ENCODE data around the gene PPP1R3G.
"Not testable (repeated sequence)": the region's sequence is repeated elsewhere in the genome, so short reads cannot be mapped to it uniquely, and the experiment has no call there.

Gene PPP1R3G

DNA sequence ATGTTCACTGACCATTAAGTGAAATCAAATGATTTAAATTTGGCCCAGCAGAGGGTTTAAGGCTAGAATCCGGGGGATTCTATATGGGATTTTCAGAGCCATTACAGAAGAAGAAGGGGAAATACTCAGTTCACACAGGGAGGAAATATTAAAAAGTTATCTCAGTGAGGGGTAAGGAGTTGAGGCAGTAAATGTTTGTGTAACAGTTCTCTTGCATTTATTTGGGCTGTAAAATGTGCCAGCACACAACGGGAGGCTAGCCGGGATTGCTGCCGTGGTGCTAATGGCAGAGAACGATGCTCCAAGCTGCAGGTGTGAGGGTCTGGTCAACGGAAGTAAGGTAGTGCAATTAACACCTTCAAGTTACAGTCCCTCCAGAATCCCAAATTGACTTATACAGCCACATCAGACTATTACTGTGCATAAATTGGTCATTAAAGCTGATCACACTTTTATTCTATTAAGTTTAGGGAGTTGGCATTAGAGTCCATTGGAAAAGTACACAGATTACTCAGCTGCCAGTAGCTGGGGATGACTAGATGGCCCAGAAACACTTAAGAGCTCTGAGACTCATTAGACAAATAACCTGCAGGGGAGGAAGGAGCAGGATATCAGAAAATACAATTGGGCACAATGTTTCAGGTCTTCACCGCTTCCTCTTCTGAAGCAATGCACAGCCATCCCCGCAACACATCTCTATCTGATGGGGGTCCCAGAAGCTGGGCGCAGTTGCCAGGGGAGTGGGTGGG, 31.3 kb downstream of the PPP1R3G start:
- no peak for DNase-seq (ENCODE audit: low read depth in 4 of 4, low spot score in 1 of 4)

- DNase-seq (ENCODE audit: low read depth in 4 of 4, low spot score in 1 of 4): no peak
Measured at GRCh38 chr6:5119090-5119951, 34.2 kb downstream of the PPP1R3G start.

DNA sequence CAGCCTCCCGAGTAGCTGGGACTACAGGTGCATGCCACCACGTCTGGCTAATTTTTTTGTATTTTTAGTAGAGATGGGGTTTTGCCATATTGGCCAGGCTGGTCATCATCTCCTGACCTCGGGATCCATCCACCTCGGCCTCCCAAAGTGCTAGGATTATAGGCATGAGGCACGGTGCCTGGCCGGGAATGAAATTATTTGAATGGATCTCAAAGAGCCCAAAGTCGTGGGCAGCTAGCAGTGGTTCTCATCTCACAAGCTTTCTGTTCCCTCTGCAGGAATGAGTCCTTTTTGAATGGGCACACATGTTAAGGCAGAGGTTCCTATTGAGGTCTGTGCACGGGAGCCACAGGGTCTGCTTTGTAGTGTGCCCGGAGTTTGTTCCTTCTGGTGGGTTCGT, 34.9 kb downstream of the PPP1R3G start:
- DNase-seq (ENCODE audit: low read depth in 4 of 4, low spot score in 1 of 4): no peak

- DNase-seq (ENCODE audit: low read depth in 4 of 4, low spot score in 1 of 4): not testable (repeated sequence)
Measured at GRCh38 chr6:5120543-5120942, 35.4 kb downstream of the PPP1R3G start.

- no peak for DNase-seq (ENCODE audit: low read depth in 4 of 4, low spot score in 1 of 4)
Measured at GRCh38 chr6:5121479-5121878, 36.3 kb downstream of the PPP1R3G start.

DNA sequence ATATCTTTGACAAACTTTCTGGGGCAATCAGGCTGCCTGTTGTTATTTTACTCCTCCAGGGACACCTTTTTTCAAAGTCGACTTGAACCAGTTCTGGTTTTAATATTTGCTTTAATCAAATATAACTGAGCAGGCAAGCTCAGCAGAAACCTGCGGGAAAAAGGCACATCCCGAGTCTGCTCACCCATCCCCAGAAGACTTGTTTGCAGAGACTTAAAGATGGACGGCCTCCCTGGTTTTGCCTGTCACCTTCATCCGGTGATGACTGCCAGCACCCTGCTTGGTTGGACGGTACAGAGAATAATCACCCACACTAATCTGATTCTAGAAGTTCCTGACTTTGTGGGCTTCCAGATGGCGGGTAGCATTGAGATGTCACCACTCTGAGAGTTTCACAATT, 36.8 kb downstream of the PPP1R3G start:
- no peak for DNase-seq (ENCODE audit: low read depth in 4 of 4, low spot score in 1 of 4)

DNA sequence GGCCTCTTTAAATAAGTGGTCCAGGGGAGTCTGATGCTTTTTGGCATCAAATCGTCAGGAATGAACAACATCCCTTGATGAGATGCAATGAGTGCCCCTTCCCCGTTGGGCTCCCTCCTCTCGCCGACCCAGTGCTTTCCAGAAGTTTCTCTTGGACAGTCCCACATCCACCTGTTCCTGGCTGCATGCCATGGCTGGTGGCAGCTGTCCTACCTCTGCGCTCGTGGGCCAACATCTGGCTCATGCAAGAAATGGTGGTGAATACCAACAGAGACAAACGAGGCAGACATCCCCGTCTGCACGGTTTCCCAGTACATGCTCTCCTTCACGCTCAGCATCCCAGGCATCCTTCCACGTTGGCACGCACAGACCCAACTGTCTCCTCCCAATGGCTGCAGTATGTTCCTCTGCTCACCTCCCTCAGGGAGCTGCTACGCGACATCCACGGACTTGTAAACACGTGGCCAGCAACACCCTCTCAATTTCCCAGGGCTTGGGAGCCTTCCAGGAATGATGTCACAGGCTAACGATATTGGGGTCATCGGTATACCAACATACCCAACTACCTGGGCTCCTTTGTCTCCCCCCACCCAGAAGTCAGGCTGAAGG, 37.5 kb downstream of the PPP1R3G start:
- DNase-seq (ENCODE audit: low read depth in 4 of 4, low spot score in 1 of 4): no peak

GRCh38 chr6:5123296-5124143, 38.4 kb downstream of the PPP1R3G start:
- no peak for DNase-seq (ENCODE audit: low read depth in 4 of 4, low spot score in 1 of 4)

DNA sequence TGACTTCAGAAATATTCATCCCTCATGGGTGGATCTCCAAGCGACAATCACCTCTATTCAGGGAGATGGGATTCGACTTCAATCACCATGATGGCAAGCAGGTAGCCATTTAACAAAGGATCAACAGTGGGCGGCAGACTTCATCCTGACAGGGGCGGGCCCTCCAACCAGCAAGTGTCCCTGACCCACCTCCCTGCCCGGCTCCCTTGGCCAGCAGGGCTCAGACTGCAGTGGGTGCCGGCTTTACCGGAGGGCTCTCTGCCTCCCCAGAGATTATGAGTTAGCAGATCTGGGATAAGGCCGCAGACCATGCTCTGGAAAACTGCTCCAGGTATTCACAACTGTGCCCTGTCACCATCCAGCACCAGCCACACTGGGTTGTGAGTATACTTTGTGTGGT, 39.4 kb downstream of the PPP1R3G start:
- DNase-seq (ENCODE audit: low read depth in 4 of 4, low spot score in 1 of 4): no peak

DNA sequence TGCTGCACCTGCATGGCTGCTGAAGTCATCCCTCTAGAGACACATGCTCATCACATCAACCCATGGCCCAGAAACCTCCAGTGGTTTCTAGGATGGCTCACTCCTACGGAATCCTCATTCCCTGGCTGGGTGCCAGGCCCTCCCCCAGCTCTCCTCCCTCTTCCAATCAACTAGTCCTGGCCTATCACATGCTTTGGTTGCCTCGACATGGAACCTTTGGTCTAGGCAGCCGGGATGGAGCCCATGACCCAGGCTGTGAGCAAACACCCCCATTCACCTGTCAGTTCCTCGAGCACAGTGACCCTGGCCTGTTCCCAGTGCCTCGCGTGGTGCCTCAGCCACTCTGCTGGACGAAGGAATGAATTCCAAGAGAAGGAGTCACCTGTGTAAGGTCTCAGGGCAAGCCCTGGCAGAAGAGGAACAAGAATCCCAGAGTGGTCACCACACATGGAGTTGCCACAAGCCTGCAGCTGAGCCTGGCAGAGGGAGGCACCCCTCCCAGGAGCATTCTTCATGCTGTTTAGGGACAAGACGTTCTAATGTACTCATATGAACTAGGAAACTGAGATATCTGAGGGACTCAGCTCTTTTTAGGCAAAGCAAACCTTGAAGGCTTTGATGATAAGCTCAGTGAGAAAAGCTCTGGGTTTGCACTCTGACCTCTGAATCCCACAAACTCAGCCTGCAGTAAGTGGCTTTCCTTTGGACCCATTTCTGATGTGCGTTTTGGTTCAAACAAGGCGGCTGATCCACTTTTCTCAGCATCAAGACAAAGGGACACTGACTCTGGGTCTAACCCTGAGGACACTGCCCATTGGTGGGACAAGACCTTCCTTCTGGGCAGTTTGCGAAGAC, 40.2 kb downstream of the PPP1R3G start:
- no peak for DNase-seq (ENCODE audit: low read depth in 4 of 4, low spot score in 1 of 4)

DNA sequence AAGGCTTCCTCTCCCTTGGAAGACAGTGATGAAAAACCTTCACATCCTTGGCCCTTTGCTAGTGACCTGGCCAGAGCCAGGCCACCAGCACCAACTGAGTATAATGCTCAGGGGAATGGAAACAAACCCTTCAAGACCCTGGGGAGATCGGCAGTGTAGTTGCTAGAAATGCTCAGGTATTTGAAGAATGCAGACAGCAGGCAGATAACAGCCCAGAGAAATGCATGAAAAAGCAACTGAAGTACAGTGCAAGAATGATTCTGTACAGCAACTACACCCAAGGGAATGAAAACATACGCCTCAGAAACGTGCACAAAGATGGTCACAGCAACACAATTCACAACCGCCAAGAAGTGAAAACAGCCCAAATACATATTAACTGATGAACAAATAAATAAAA, 41.1 kb downstream of the PPP1R3G start:
- no peak for DNase-seq (ENCODE audit: low read depth in 4 of 4, low spot score in 1 of 4)

GRCh38 chr6:5127106-5127687, 42.1 kb downstream of the PPP1R3G start:
- DNase-seq (ENCODE audit: low read depth in 4 of 4, low spot score in 1 of 4): no peak

DNA sequence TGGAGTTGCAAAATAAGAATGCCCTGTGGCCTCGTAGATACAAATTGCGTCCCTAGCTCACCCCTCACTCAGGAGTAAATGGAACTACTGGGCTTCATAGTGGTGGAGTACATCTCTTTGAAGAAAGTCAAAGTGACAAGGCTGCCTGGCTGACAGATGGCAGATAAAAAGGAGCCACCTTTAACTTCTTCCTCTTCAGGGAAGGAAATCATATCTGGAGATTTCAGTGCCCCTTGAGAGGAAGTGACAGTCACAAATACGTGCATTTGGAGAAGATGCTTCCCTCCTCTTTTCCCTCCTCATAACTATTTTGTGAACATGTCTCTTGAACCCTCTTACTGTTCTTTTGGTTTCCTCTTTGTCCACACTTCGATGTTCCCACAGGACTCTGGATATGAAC, 43.2 kb downstream of the PPP1R3G start:
- no peak for DNase-seq (ENCODE audit: low read depth in 4 of 4, low spot score in 1 of 4)

DNA sequence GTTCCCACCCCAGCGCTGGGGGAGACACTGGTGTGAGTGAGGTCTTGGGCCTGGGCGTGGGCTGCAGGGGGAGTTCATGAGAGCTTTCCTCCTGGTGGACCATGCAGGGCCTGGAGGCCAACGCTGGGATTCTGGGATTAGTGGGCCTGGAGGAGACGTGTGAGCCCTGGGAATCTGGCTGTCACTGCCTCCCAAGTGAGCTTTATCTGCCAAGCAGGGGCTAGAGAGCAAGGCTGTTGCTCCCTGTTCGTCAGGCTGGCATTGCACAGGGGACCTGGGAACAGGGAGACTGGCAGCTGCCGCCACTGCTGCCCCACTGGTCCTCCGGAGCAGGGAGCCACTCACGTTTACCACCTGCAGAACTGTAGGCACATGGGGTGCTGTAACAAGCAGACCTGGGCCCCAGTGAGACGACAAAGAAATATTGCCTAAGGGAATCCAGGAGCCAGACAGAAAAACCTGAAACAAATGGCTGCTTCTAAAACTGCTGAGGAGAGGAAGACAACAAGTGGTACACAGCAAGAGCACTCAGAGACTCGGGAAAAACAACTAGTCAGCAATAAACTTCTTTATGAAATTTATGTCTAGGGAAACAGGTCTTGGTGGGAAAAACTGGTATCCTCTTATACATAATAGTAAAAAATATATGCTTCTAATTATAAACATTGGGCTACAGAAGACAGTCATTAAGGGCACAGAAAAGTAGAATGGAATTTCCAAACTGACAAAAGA, 45.2 kb downstream of the PPP1R3G start:
- DNase-seq (ENCODE audit: low read depth in 4 of 4, low spot score in 1 of 4): no peak

DNA sequence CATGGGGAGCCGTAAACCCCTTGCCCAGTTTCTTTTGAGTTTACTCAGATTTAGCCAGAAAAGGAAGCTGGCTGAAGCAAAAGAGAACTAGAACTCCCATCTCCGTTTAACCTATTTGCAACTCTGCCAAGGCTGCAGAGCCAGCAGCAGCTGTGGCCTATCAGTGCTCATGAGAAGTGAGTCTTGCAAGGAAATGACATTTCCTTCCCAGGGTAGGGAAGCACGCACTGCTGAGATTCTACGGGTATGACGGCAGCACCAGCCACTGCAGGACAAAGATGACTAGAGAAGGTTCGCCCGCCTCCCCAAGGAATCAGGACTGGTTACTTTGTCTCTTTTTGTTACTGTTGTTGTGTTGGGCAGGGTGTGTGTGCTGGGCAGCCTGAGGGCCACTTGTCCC, 47.6 kb downstream of the PPP1R3G start:
- DNase-seq (ENCODE audit: low read depth in 4 of 4, low spot score in 1 of 4): no peak

DNA sequence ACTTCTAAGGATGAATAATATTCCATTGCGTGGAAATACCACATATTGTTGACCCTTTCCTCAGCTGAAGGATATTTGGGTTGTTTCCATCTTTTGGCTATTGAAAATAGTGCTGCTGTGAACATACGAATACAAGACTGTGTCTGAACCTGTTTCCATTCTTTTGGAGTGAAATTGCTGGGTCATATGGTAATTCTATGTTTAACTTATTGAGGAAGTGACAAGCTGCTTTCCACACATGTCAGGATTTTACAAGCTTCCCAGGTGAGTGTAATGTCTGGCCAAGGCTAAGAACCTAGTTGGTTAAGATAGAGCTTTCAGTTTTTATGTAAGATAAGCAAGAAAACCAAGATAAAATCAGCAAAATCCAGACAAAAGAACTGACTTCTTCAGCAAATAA, 48.8 kb downstream of the PPP1R3G start:
- no peak for DNase-seq (ENCODE audit: low read depth in 4 of 4, low spot score in 1 of 4)

DNA sequence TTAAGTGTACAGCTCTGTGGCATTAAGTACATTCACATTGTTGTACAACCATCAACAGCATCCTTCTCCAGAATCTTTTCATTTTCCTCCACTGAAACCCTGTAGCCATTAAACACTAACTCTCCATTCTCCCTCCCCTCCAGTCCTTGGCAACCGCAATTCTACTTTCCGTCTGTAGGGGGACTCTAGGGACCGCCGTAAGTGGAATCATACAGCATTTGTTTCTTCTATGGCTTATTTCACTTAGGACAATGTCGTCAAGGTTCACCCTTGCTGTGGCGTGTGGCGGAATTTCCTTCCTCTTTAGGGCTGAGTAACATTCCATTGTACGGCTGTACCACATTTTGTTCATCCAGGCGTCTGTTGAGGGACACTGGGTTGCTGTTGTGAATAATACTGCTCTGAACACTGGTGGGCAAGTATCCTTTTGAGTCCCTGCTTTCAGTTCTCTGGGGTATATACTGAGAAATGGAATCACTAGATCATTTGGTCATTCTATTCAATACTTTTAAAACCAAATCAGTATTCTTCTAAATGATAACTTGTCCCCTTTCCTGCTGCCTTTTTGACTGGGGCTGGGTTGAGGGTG, 50.7 kb downstream of the PPP1R3G start:
- peak in 3 of 4 experiments; percentile 12 to 25 (median 21) for DNase-seq (ENCODE audit: low read depth in 4 of 4, low spot score in 1 of 4)

DNA sequence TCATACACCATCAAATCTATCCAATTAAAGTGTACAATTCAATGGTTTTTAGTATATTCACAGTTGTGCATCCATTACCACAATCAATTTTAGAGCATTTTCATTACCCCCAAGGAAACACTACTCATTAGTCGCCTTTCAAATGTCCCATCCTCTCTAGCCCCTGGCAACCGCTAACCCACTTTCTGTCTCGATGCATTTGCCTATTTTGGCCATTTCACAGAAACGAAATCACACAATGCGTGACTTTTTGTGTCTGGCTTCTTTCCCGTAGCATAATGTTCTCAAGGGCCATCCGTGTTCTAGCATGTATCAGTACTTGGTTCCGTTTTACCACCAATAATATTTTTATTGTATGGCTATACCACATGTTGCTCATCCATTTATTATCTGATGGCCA, 51.7 kb downstream of the PPP1R3G start:
- no peak for DNase-seq (ENCODE audit: low read depth in 4 of 4, low spot score in 1 of 4)
